GM23248 (cell line): ENCODE measurements around the gene EPRS1. TPM values are rescaled to one million over a fixed set of nuclear protein-coding genes. Genes with fewer than 3 reads are reported as not detected.

ENCODE experiments used
- DNase-seq: peaks from one replicate; pipeline ENCODE4 v3.0.0-alpha.2; 2015
- H2AFZ ChIP-seq: fragments of 200-600 bp; sonication (generic); 2 replicates; pipeline ENCODE4 v1.6.1; 2016; ENCODE audit warnings: antibody characterized with exemption
- H3F3A ChIP-seq: fragments of 200-600 bp; sonication (generic); 2 replicates; pipeline ENCODE4 v1.6.1; 2016; ENCODE audit warnings: mild to moderate bottlenecking, antibody characterized with exemption, mixed run types; ENCODE audit not compliant: insufficient read depth
- H3K27ac ChIP-seq: fragments of 200-600 bp; sonication (generic); 2 replicates; pipeline ENCODE4 v1.5.1; 2016; ENCODE audit warnings: mild to moderate bottlenecking
- H3K27me3 ChIP-seq: fragments of 200-600 bp; sonication (generic); replicated peaks from 2 replicates; pipeline ENCODE4 v1.6.1; 2016; ENCODE audit warnings: mild to moderate bottlenecking; ENCODE audit not compliant: insufficient read depth
- H3K36me3 ChIP-seq: fragments of 200-600 bp; sonication (generic); 2 replicates; pipeline ENCODE4 v1.6.1; 2016; ENCODE audit warnings: low read depth, mild to moderate bottlenecking
- H3K4me1 ChIP-seq: fragments of 200-600 bp; sonication (generic); 2 replicates; pipeline ENCODE4 v1.6.1; 2016; ENCODE audit warnings: mild to moderate bottlenecking; ENCODE audit not compliant: insufficient read depth
- H3K4me2 ChIP-seq: fragments of 200-600 bp; sonication (generic); one replicate; pipeline ENCODE4 v1.6.1; 2016; ENCODE audit warnings: mild to moderate bottlenecking; ENCODE audit not compliant: unreplicated experiment
- H3K4me3 ChIP-seq: fragments of 200-600 bp; sonication (generic); 2 replicates; pipeline ENCODE4 v1.5.1; 2016; ENCODE audit warnings: mild to moderate bottlenecking
- H3K79me2 ChIP-seq: fragments of 200-600 bp; sonication (generic); 2 replicates; pipeline ENCODE4 v1.6.1; 2016; ENCODE audit warnings: mild to moderate bottlenecking; ENCODE audit not compliant: insufficient read depth
- H3K9ac ChIP-seq: fragments of 200-600 bp; sonication (generic); 2 replicates; pipeline ENCODE4 v1.6.1; 2016; ENCODE audit warnings: mild to moderate bottlenecking
- H3K9me2 ChIP-seq: fragments of 200-600 bp; sonication (generic); 2 replicates; pipeline ENCODE4 v1.6.1; 2016; ENCODE audit warnings: mixed run types, mild to moderate bottlenecking, moderate library complexity; ENCODE audit not compliant: insufficient read depth
- H3K9me3 ChIP-seq: fragments of 200-600 bp; sonication (generic); one replicate; pipeline ENCODE4 v1.6.1; 2017; ENCODE audit warnings: low read depth
- H4K20me1 ChIP-seq: fragments of 200-600 bp; sonication (generic); 2 replicates; pipeline ENCODE4 v1.6.0; 2016; ENCODE audit not compliant: insufficient read depth
- EZH2 ChIP-seq: fragments of 200-600 bp; sonication (generic); IDR thresholded peaks from 2 replicates; pipeline ENCODE4 v1.6.1; 2018; ENCODE audit warnings: antibody characterized with exemption, mild to moderate bottlenecking; ENCODE audit not compliant: insufficient read depth, poor library complexity, severe bottlenecking
- EZH2phosphoT487 ChIP-seq: fragments of 200-600 bp; sonication (generic); IDR thresholded peaks from 2 replicates; pipeline ENCODE4 v1.6.1; 2018; ENCODE audit warnings: antibody characterized with exemption, moderate library complexity, mild to moderate bottlenecking, low read depth; ENCODE audit not compliant: insufficient read depth
- WGBS, 2 experiments: methylation state at CpG; one replicate each; pipeline ENCODE4 v1.1.6; 2015 to 2017; ENCODE audit warnings: low lambda C conversion rate in 2 of 2, low coverage in 1 of 2; ENCODE audit errors: missing lambda C conversion rate in 2 of 2; 5-methylcytosine and 5-hydroxymethylcytosine counted together
- in situ Hi-C: fragments of 300-500 bp; cut with MboI; formaldehyde crosslinking; loops from 2 replicates; pipeline ENCODE4 v1.15.0; 2020
- polyA plus RNA-seq: library from polyadenylated mRNA; unstranded; fragments of >200 nt; fragmentation: Nextera tagmentation; extraction: Ambion mirVana; gene quantifications from 2 replicates; pipeline ENCODE4 v1.2.1, GENCODE V29; 2016
- total RNA-seq: library from RNA; depleted of rRNA; stranded (reverse); fragments of >200 nt; shearing (Covaris generic); gene quantifications from 2 replicates; pipeline ENCODE4 v1.2.3, GENCODE V29; 2014; rRNA removed

EPRS1 gene
- total and polyA plus RNA-seq, 2 experiments from 2014 or later, result 151 to 167 TPM

DNA sequence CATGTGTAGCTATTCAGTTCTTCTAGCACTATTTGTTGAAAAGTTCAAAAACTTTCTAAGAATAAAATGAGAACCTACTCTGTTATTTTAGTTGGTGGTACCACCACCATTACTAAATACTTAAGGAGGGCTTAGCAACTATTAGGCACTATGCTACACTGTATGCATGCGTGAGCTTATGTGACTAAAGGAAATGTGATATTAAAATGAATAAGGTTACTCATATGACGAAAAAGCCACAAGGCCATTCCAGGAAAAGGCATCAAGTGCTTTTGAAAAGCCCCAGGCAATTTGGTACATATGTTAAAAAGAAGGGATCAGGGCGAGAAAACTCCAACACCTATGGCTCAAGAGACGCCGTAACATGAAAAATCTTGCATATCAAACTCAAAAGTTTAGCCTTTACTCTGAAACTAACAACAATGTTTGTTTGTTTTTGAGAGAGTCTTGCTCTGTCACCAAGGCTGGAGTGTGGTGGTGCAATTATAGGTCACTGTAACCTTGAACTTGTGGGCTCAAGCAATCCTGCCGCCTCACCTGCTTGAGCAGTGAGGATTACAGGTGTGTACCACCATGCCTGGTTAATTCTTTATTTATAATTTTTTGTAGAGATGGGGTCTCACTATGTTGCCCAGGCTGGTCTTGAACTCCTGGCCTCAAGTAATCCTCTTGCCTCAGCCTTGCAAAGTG is 42.5 kb downstream of the EPRS1 start:
- TF ChIP-seq EZH2 (no peak), EZH2phosphoT487 (no peak)
- Histone ChIP-seq H3K9me3 (no peaks in the 10 kb centered on the region), H3K36me3 (peaks cover 82% of the 10 kb centered on the region), H3K9me2 (no peaks in the 10 kb centered on the region), H3K9ac (no peak overlapping the region), H3K4me1 (no peaks in the 10 kb centered on the region), H2AFZ (no peak overlapping the region), H4K20me1 (no peaks in the 10 kb centered on the region), H3K4me2 (no peak overlapping the region), H3K27me3 (no peaks in the 10 kb centered on the region), H3K4me3 (no peak overlapping the region), H3F3A (no peaks in the 10 kb centered on the region), H3K27ac (no peak overlapping the region), H3K79me2 (peaks cover 12% of the 10 kb centered on the region; the same call in 1 of the 2 replicates)
- DNase-seq, result no peak
- WGBS, 2 experiments, result 96% methylated on average over 6 of the region's 6 CpGs
- in situ Hi-C loops, result no loop called here

DNA sequence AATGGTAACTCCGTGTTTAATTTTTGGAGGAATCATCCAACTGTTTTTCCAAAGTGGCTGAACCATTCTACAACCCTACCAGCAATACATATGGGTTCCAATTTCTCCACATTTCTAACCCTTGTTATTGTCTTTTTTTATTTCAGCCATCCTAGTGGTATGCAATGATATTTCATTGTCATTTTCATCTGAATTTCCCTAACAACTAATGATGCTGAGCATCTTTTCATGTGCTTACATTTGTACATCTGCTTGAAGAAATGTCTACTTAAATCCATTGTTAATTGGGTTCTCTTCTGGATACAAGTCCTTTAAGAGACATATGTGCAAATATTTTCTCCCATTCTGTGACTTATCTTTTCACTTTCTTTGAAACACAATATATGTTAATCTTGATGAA is 43.3 kb downstream of the EPRS1 start:
- H3K27me3 ChIP-seq, result no peaks in the 10 kb centered on the region
- no peaks in the 10 kb centered on the region for H3K9me2 ChIP-seq
- H3K79me2 ChIP-seq, result peaks cover 13% of the 10 kb centered on the region; the same call in 1 of the 2 replicates
- H3K4me3 ChIP-seq, result no peak overlapping the region
- H3K4me2 ChIP-seq, result no peak overlapping the region
- no peak for DNase-seq
- no peak overlapping the region for H3K9ac ChIP-seq
- H3K4me1 ChIP-seq, result no peaks in the 10 kb centered on the region
- no peak overlapping the region for H2AFZ ChIP-seq
- peaks cover under 1% of the 10 kb centered on the region; the same call in 1 of the 2 replicates for H3F3A ChIP-seq
- no peaks in the 10 kb centered on the region for H3K9me3 ChIP-seq
- H4K20me1 ChIP-seq, result no peaks in the 10 kb centered on the region
- in situ Hi-C loops, result no loop called here
- WGBS, 2 experiments, result 41 to 52% methylated on average over 1 of the region's 1 CpG
- H3K27ac ChIP-seq, result no peak overlapping the region
- no peak for TF ChIP-seq EZH2
- TF ChIP-seq EZH2phosphoT487, result no peak
- H3K36me3 ChIP-seq, result peaks cover 83% of the 10 kb centered on the region

DNA sequence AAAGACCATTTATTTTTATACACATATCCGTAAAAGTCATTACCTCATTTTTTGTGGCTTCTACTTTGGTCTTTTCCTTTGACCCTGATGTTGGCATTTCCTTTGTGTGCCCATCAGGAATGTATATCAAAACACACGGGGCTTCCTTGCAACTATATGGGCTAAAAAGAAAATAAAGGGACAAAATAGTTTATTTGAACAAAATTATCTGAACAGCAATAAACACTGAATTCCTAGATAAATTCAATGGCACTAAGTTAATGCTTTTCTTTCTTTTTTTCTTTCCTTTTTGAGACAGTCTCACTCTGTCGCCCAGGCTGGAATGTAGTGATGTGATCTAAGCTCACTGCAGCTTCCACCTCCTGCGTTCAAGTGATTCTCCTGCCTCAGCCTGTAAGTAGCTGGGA is 45.2 kb downstream of the EPRS1 start:
- H3K27ac ChIP-seq, result no peak overlapping the region
- H3K9ac ChIP-seq, result no peak overlapping the region
- no peak overlapping the region for H2AFZ ChIP-seq
- no peak for DNase-seq
- H3K4me3 ChIP-seq, result no peak overlapping the region
- H4K20me1 ChIP-seq, result no peaks in the 10 kb centered on the region
- H3K36me3 ChIP-seq, result peaks cover 90% of the 10 kb centered on the region
- H3F3A ChIP-seq, result peaks cover 7% of the 10 kb centered on the region; the same call in 1 of the 2 replicates
- no peak overlapping the region for H3K4me2 ChIP-seq
- no peaks in the 10 kb centered on the region for H3K27me3 ChIP-seq
- no peaks in the 10 kb centered on the region for H3K9me3 ChIP-seq
- H3K9me2 ChIP-seq, result no peaks in the 10 kb centered on the region
- peaks cover 6% of the 10 kb centered on the region; the same call in 1 of the 2 replicates for H3K79me2 ChIP-seq
- 70 to 76% methylated on average over 4 of the region's 4 CpGs for WGBS, 2 experiments
- TF ChIP-seq EZH2phosphoT487, result no peak
- TF ChIP-seq EZH2, result no peak
- in situ Hi-C loops, result no loop called here
- no peaks in the 10 kb centered on the region for H3K4me1 ChIP-seq

DNA sequence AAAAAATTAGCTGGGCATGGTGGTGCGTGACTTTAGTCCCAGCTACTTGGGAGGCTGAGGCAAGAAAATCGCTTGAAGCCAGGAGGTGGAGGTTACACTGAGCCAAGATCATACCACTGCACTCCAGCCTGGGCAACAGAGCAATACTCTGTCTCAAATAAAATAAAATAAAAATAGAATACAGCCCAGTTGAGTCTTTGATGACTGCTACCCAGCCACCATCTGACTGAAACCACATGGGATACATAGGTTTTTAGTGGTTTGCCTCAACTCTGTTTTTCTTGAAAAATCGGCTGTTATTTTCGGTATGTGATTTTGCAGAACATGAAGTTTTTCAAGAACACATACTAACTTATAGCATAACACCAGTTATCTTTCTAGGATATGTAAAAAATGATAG is 46.5 kb downstream of the EPRS1 start:
- H3K9ac ChIP-seq, result no peak overlapping the region
- no peak overlapping the region for H3K4me3 ChIP-seq
- peaks cover 16% of the 10 kb centered on the region; the same call in 1 of the 2 replicates for H3F3A ChIP-seq
- no peak overlapping the region for H3K4me2 ChIP-seq
- H3K9me3 ChIP-seq, result no peaks in the 10 kb centered on the region
- in situ Hi-C loops, result no loop called here
- H3K79me2 ChIP-seq, result peaks cover 10% of the 10 kb centered on the region; the same call in 1 of the 2 replicates
- no peak for DNase-seq
- no peak overlapping the region for H2AFZ ChIP-seq
- H4K20me1 ChIP-seq, result no peaks in the 10 kb centered on the region
- 82 to 88% methylated on average over 4 of the region's 4 CpGs for WGBS, 2 experiments
- H3K36me3 ChIP-seq, result peaks cover 93% of the 10 kb centered on the region
- H3K4me1 ChIP-seq, result no peaks in the 10 kb centered on the region
- H3K27ac ChIP-seq, result no peak overlapping the region
- no peaks in the 10 kb centered on the region for H3K27me3 ChIP-seq
- no peaks in the 10 kb centered on the region for H3K9me2 ChIP-seq
- no peak for TF ChIP-seq EZH2
- TF ChIP-seq EZH2phosphoT487, result no peak

Other genes with a start within 250 kb of the EPRS1 start
- not detected in 2 replicates for gene SLC30A10, start 117.9 kb downstream of the EPRS1 start, total RNA-seq
- gene SLC30A10, start 117.9 kb downstream of the EPRS1 start, polyA plus RNA-seq, result not detected in 2 replicates
- 25.1 and 36.7 TPM in 2 replicates for gene BPNT1, start 43.3 kb upstream of the EPRS1 start, total RNA-seq
- 12.0 and 12.2 TPM in 2 replicates for gene BPNT1, start 43.3 kb upstream of the EPRS1 start, polyA plus RNA-seq
- 93.3 and 98.5 TPM in 2 replicates for gene IARS2, start 47.6 kb upstream of the EPRS1 start, total RNA-seq
- gene IARS2, start 47.6 kb upstream of the EPRS1 start, polyA plus RNA-seq, result 67.0 and 67.1 TPM in 2 replicates
- gene RAB3GAP2, start 225.9 kb upstream of the EPRS1 start, total RNA-seq, result 22.6 and 24.4 TPM in 2 replicates
- 14.5 and 15.8 TPM in 2 replicates for gene RAB3GAP2, start 225.9 kb upstream of the EPRS1 start, polyA plus RNA-seq